GM18502 (cell line): ENCODE data around the gene MORC4.
"Not testable (repeated sequence)": the region's sequence is repeated elsewhere in the genome, so short reads cannot be mapped to it uniquely, and the experiment has no call there.

ENCODE experiments used
- ATAC-seq: cut with Tn5 transposase; IDR thresholded peaks from one replicate; pipeline ENCODE4 v1.9.1; 2021; ENCODE audit warnings: mild to moderate bottlenecking; ENCODE audit not compliant: unreplicated experiment, poor library complexity

Gene MORC4

DNA sequence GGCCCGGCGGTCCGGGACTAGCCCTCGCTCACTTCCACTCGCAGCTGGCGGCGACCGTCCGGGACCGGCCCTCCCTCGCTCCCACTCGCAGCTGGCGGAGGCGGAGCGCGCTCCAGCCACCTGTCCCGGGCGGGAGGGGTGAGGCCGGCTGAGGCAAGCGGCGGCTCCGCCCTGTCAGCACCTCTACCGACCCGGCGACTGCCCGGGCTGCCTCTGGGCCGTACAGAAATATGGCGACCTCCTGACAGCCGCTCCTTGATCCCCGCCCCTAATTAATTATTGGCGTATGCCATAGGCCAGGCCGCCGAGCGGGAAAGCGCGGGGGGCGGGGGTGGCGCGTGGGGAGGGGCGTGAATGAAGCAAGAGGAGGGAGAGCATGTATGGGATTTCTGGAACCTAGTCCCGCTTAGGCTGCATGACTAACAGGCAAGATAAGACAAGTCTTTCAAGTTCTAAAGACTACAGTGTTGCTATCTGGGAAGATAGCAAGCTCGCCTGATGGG, at the start of gene MORC4:
Gene MORC4 (minus strand): TSS at position 200 of the 503 bp plus-strand sequence. CDS start 243 bp downstream, outside the sequence.
- peak; percentile 79 for ATAC-seq

DNA sequence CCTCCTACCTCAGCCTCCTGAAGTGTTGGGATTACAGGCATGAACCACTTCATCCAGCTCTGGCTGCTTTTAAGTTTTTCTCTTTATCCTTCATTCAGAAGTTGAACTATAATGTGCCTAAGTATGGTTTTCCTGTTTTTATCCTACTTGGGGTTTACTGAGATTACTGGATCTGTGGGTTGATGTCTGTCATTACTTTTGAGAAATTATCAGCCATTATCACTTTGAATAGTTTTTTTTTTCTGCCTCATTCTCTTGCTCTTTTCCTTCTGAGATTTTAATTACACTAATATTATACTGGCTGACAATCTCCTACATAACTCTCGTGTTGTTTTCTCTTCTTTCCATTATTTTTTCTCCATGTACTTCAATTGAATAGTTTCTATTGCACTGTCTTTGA, 47.6 kb upstream of the MORC4 start:
- no peak for ATAC-seq

DNA sequence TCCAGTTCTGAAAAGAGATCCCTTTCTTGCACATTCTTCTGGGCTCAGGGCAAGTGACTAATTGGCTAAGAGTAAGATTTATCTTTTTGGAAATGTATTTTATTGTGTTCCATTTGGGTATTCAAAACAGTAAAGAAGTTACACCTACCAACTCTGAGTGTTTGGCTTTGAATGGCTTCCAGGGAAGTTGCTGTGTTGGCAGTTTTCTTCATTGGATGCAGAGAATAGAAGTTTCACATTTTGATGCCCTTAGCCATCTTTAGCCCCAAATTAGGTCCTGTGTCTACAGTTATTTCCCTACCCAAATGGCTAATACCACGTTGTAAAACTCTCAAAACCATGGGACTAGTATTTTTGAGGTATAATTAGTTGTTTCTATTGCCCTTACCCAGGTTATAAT, 29.7 kb upstream of the MORC4 start:
- ATAC-seq: no peak

DNA sequence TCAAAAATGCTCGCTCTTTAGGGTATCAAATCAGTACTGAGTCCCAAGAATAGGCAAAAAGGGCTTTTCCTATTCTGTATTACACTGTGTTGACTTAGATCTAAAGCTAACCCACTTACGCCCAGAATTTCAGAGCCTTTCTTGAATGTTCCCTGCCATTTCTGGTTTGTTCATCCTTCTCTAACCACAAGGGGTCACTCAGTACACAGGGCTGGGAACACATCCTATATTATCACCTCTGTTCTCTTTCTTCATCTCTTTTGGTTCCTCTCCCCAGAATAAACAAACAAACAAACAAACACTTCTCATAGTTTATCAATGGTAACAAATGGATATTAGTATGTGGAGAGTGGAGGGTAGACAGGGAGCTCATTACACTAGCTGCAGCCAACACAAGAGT, 25.5 kb upstream of the MORC4 start:
- ATAC-seq: no peak

DNA sequence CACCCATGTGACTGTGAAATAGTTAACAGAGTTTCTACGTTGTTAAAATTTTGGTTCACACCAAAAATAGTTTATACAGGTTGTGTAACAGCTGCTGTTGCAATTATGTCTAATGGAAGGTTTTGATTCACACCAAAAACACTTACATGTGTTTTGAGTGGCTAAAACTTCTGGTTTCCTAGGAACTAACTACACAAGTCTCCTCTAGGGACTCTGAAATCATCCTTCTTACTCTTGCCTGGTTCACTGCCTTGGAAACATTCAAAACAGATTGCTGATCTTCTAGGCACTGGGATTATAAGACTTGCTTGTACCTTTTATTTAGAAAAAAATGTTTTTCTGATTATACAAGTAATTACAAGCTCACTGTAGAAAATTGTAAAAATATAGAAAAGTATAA, 14.9 kb upstream of the MORC4 start:
- no peak for ATAC-seq

DNA sequence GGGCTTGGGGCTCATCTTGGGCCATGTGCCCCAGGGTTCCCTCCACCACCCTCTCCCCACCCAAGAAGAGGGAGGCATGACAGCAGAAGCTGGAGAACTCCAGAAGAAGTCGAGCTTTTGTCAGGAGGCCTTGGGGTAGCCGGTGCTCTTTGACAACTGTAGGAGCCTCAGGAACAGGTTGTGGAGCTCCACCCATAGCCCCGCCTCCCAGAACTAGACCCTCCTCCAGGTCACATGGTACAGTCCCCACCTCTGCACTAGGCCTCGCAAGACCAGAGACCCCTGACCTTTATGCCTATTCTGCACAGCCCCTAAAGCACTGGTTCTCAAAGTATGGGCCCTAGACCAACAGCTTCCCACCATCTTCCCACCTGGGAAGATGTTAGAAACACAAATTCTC, 8.0 kb upstream of the MORC4 start:
- no peak for ATAC-seq

DNA sequence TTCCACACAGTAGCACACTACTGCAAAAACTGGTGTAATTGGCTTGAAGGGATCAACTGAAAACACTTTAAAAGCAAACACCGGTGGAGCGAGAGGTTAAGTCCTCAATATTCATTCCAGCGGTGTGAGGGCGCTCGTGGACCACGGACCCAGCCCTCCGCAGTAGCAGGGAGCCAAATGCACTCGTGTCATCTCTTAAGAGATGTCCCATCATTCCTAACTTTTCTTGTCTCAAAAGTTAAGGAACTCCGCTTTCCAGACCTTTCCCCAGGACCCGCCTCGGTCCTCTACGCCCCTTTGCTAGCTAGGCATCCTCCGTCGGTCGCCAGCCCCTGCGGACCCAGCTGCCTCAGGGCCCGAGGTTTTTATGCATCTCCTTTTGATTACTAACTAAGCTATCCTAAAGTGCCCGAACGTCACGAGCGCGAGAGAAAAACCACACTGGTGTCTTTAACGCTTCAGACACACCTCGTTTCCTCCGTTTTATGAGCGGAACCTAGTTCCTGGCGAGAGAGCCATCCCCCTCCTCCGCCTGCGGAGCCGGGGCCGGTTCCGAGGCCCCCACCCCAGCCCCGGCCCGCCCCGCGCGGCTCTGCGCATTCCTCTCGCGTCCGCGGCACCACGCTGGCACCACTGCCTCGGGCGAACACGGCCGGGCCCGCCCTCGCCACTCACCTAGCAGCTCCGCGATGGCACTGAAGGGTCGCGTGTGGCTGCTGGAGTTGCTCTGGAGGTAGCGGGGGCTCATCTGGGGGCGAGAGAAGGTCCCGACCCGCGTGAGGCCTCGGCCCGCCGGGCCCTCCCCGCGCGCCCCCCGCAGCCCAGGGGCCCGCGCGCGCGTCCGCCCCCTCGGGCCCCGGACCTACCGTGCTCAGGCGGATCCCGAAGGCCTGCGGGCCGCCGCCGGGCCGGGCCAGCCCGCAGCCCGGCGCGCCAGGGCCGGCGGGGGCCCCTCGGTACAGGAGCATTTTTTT, 723 bp downstream of the MORC4 start:
- ATAC-seq: peak; percentile 54

DNA sequence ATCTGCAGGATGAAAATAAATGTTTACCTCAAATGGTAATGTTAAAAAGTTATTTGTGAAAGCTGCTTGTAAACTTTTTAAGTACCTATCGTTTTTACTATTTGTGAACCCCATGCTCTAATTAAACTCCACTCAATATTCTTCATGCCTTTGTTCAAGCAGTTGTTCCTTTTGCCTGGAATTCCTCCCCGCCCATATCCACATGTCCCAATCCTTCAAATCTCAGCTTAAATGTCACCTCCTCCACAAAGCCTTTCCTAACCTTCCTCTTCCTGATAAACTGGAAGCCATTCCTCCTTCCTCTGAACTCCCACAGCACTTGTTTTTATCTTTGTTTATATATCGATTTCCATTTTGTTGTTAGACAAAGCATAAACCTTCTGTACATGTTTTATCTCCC, 2.4 kb downstream of the MORC4 start:
- no peak for ATAC-seq

DNA sequence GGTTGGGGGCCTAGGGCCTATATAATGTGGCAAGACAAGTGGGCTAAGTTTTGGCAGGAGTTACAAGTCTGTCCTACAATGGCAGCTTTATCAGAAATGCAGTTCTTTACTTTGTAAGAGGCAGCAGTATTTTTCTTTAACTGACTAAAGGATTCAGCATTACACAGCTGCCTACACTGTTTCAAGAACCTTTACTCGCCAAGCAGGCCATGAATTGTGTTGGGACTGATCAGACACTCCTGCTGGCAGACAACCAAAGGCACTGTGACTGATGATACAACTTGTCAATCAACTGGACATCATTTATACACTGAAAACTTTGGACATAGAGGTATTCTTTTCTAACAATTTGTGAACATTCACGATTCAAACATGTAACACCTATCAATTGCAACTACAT, 4.3 kb downstream of the MORC4 start:
- ATAC-seq: no peak

DNA sequence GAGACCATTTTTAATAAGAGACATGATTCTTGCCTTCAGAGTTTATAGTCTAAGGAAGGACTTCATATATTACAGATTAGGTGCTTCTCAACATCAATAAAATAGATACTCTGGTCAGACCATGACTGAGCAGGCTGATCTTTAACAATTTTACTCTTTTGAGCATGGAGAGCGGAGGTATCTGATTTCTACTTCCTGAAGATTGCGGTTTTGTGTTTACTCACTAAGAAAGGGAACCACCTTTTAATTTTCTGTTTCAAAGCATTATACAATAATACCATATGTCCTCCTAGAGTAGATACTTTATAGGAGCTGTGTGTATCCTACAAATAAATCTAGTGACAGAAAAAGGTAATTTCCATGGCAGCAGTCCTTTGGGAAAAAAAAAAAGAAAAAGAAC, 12.5 kb downstream of the MORC4 start:
- ATAC-seq: no peak

DNA sequence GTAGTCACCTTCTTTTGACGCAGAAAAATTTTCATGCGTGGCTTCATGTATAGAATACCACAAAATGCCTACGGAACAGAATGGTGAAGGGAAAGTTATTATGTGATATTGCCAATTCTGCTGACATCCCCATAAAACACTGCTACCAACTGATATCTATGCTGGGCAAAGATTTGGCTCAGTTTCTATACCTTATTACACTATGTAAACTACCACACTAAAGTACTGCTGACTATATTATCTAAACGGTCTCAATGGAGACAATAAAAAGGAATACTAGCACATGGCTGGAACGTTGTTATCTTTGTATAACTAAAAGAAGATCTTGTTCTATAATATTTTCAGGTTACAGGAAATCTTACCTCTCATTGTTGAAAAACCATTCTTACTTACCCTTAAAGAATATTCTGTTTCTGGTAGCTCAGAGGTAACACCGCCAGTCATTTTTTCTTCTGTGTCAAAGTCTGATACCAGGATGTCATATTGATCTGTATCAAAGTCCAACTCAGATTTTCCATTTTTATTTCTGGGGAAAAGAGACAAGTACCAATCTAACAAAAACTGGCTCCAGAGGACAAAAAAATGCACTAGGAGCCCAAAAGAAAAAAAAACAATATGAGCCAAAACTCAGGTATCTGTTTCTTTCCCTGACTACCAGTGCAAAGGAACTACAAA, 18.9 kb downstream of the MORC4 start:
- ATAC-seq: no peak

DNA sequence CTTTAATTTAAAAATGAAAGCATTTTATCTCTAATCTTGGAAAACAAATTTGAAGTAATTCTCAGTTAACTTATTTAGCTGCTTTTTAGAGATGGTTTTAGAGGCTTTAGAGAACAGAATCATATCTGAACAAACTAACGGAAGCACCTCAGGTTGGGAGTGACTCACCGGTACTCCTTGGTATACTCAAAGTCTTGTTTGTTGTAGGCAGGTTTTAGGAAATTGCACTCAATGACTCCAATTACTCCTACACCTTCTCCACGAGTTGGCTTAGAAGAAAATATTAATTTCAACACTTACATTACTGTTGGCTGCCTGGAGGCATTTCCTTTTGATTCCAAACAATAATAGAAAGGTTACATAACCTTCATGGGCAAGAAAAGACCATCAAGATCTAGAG, 23.6 kb downstream of the MORC4 start:
- ATAC-seq: no peak

DNA sequence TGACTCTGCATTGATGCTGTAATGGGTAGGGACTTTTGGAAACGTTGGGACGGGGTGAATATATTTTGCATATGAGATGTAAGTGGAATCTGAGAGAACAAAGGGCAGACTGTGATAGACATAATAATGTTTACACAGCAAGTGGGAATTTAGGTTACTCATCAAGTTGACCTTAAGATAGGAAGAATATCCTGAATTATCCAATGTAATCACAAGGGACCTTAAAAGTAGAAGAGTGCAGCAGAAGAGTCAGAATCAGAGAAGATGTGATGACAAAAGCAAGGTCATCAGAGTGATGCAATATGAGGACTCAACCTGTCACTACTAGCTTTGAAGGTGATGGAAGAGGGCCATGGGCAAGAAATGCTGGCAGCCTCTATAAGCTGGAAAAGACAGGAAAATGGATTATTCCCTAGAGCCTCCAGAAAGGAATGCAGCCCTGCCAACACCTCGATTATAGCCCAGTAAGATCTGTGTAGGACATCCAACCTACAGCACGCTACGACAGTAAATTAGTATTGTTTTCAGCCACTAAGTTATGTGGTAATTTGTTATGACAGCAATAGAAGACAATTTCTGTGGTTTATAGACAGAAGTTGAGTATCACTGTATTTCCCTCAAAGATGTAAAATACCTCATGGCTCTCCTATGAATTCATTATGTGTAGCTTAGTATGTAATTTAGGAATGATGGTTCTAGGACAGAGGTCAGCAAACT, 26.4 kb downstream of the MORC4 start:
- ATAC-seq: no peak

DNA sequence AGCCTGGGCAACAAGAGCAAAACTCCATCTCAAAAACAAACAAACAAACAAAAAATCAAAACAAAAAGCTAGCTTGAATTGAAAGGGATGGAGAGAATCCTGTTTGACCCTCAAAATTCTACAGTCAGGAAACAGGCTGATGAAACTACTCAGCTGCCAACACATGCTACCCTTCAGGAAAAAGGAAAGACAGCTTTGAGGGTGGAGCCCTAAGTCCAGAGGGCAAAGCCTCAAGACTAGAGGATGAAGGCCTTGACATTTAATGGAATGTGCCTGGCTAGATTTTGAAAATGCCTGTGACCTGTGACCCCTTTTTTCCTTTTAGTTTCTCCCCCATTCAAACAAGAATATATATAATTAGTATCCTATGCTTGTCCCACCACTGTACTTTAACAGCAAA, 27.1 kb downstream of the MORC4 start:
- no peak for ATAC-seq

DNA sequence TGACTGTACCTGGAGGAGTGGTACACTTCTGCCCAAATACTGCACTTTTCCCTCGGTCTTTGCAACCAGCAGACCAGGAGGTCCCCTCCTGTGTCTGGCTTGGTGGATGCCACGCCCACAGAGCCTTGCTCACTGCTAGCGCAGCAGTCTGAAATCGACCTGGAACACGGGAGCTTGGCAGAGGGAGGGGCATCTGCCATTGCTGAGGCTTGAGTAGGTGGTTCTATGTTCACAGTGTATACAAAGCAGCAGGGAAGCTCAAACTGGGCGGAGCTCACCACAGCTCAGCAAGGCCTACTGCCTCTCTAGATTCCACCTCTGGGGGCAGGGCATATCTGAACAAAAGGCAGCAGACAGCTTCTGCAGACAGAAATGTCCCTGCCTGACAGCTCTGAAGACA, 33.5 kb downstream of the MORC4 start:
- ATAC-seq: not testable (repeated sequence)

DNA sequence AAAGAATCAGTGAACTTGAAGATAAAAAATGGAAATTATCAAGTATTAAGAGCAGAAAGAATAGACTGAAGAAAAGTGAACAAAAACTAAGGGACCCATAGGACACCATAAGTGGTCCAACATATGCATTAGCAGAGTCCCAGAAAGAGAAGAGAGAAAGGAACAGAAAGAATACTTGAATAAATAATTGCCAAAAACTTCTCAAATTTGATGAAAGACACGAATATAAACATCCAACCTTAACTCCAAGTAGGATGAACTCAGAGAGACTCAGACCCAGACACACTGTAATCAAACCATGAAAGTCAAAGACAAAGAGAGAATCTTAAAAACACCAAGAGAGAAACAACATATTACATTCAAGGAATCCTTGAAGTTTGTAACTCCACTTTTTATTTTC, 35.7 kb downstream of the MORC4 start:
- no peak for ATAC-seq

DNA sequence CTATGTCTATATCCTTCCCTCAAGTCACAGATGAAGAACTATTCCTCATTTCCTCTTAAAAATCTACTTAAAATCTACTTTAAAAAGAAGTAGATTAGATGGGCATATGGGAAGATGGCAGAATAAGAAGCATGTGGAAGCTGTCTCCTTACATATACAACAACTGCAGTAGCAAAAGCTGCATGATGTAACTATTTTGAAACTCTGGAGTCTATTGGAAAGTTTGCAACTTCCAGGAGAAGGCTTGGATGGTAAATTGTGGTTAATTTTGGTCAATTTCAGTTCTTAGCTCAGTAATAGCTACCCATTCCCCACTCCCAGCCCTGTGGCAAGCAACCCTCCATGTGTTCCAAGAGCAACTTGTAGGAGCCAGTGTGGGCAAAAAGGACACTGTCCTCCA, 36.9 kb downstream of the MORC4 start:
- no peak for ATAC-seq

DNA sequence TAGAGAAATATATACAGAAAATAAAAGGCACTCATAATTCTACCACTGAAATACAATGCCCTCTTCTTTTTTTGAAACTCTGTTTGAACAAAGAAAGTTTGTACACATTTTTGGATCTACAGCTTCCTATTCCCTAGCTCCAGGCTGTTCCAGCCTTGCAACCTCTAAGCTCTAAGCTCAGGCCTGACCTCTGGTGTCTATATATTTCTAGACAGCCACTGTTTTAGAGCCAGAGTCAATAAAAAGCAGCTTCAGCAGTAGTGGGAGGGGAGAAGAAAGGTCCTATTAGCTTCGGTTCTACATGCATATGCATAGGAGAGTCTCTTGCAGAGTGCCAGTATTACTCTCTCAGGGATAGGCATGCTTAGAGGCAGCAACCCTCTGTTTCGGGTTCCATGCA, 40.1 kb downstream of the MORC4 start:
- no peak for ATAC-seq

DNA sequence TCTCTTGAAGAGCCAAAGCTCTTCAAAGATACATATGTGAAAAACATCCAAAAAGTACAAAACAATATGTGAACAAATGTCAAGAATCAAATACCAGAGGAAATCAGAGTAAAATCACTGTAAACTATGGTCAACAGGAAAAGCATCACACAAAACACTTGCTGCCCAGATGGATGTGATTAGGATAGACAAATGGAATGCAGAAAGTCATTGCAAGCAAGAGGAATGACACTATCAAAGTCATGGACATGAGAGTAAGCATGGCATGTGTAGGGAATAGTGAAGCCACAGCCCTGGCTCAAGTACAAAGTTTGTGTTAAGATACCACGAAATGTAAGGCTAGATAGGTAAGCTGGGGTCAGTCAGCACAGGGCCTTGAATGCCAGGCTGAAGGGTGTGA, 42.2 kb downstream of the MORC4 start:
- no peak for ATAC-seq

DNA sequence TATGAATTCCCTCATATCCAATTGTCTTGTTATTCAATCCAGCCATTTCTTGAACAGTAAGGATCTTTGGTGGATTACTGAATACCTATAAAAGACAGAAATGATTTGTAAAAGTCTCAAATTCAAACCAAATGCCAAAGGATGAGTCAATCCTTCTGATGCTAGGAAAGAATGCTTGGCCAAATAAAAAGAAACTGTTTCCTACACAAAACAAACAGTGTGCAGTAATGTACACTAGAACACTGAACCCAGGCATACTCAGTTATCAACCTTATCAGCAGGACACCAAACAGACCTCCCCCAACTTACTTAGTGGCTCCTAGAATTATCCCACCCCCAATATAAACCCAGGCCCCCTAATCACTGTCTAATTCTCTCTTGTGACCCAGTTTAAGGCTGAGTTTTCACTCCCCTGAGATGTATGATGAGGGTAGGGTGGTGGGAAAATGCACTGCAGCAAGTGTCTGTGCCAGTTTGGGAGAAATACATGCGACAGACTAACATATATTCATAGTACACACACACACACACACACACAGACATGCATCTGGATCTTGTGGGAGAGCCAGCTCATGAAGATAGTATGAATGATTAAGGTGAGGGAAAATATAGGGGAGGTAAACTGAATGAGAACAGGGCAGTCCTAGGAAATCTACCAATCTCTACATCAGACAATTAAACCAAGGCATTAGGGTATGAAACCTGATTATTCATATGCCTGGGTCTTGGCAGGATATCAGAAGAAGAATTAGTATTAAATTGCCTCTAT, 44.8 kb downstream of the MORC4 start:
- ATAC-seq: no peak
